HG03469 (cell line): ENCODE measurements around the gene UMOD.

Experiments
- ATAC-seq: cut with Tn5 transposase; IDR thresholded peaks from one replicate; pipeline ENCODE4 v1.9.1; 2021; ENCODE audit warnings: mild to moderate bottlenecking, moderate library complexity, moderate number of reproducible peaks; ENCODE audit not compliant: unreplicated experiment

The UMOD gene

GRCh38 chr16:20364051-20364450 lies 11.5 kb upstream of the UMOD start:
- no peak for ATAC-seq

- no peak for ATAC-seq
Measured at GRCh38 chr16:20363191-20363590, 10.7 kb upstream of the UMOD start.

GRCh38 chr16:20359997-20360396 lies 7.5 kb upstream of the UMOD start:
- no peak for ATAC-seq

- no peak for ATAC-seq
Measured at GRCh38 chr16:20355114-20355782, 2.7 kb upstream of the UMOD start.

- ATAC-seq: no peak
Measured at GRCh38 chr16:20353379-20353778, 864 bp upstream of the UMOD start.

GRCh38 chr16:20349615-20350014 lies 2.9 kb downstream of the UMOD start:
- no peak for ATAC-seq

- no peak for ATAC-seq
Measured at GRCh38 chr16:20348365-20349185, 3.9 kb downstream of the UMOD start.

GRCh38 chr16:20347666-20348364 lies 4.7 kb downstream of the UMOD start:
- no peak for ATAC-seq

GRCh38 chr16:20344611-20345010 lies 7.9 kb downstream of the UMOD start:
- ATAC-seq: no peak

GRCh38 chr16:20339744-20340143 lies 12.8 kb downstream of the UMOD start:
- no peak for ATAC-seq

- ATAC-seq: no peak
Measured at GRCh38 chr16:20336955-20337354, 15.6 kb downstream of the UMOD start.

- no peak for ATAC-seq
Measured at GRCh38 chr16:20334396-20334795, 18.1 kb downstream of the UMOD start.

- ATAC-seq: no peak
Measured at GRCh38 chr16:20333120-20333519, 19.4 kb downstream of the UMOD start.

- ATAC-seq: no peak
Measured at GRCh38 chr16:20332411-20332810, 20.1 kb downstream of the UMOD start.

- no peak for ATAC-seq
Measured at GRCh38 chr16:20331635-20332034, 20.9 kb downstream of the UMOD start.

GRCh38 chr16:20329392-20330138 lies 22.9 kb downstream of the UMOD start:
- no peak for ATAC-seq

- no peak for ATAC-seq
Measured at GRCh38 chr16:20327444-20328041, 25.0 kb downstream of the UMOD start, which contains the start of gene GP2. TSS of gene GP2 (minus strand) at chr16:20327513. CDS start at chr16:20326431, 1,082 bp downstream.

GRCh38 chr16:20326321-20326720 lies 26.2 kb downstream of the UMOD start:
- ATAC-seq: no peak

- no peak for ATAC-seq
Measured at GRCh38 chr16:20325005-20325404, 27.5 kb downstream of the UMOD start.

- no peak for ATAC-seq
Measured at GRCh38 chr16:20323591-20324117, 28.9 kb downstream of the UMOD start.
